KMS-11 (cell line): ENCODE data around the gene MMAA.
"Not testable (repeated sequence)": the region's sequence is repeated elsewhere in the genome, so short reads cannot be mapped to it uniquely, and the experiment has no call there.

Experiments
- H2AFZ ChIP-seq: fragments of 200-600 bp; sonication (generic); 2 replicates; pipeline ENCODE4 v1.6.1; 2016; ENCODE audit warnings: antibody characterized with exemption, mixed run types, low read depth
- H3K27ac ChIP-seq: fragments of 200-600 bp; sonication (generic); 2 replicates; pipeline ENCODE4 v1.6.1; 2016; ENCODE audit warnings: mild to moderate bottlenecking, mixed run types
- H3K27me3 ChIP-seq: fragments of 200-600 bp; sonication (generic); 2 replicates; pipeline ENCODE4 v1.6.1; 2017; ENCODE audit warnings: mild to moderate bottlenecking, low read depth, mixed run types, moderate library complexity; ENCODE audit not compliant: insufficient read depth
- H3K36me3 ChIP-seq: fragments of 200-600 bp; sonication (generic); 2 replicates; pipeline ENCODE4 v1.6.1; 2017; ENCODE audit warnings: mild to moderate bottlenecking, mixed run types; ENCODE audit not compliant: insufficient read depth
- H3K4me1 ChIP-seq: fragments of 200-600 bp; sonication (generic); 2 replicates; pipeline ENCODE4 v1.6.1; 2016; ENCODE audit warnings: mild to moderate bottlenecking, low read depth, mixed run types; ENCODE audit not compliant: poor library complexity, severe bottlenecking
- H3K4me2 ChIP-seq: fragments of 200-600 bp; sonication (generic); 2 replicates; pipeline ENCODE4 v1.7.0; 2016; ENCODE audit warnings: mild to moderate bottlenecking, mixed run types
- H3K4me3 ChIP-seq: fragments of 200-600 bp; sonication (generic); IDR thresholded peaks from 2 replicates; pipeline ENCODE4 v1.6.1; 2017; ENCODE audit warnings: low read depth, low read length, mixed read lengths; ENCODE audit not compliant: insufficient read depth
- H3K79me2 ChIP-seq: fragments of 200-600 bp; sonication (generic); 2 replicates; pipeline ENCODE4 v1.6.1; 2016; ENCODE audit warnings: low read depth, mixed run types; ENCODE audit not compliant: insufficient read depth
- H3K9ac ChIP-seq: fragments of 200-600 bp; sonication (generic); 2 replicates; pipeline ENCODE4 v1.6.1; 2016; ENCODE audit warnings: mild to moderate bottlenecking, mixed run types
- H4K20me1 ChIP-seq: fragments of 200-600 bp; sonication (generic); 2 replicates; pipeline ENCODE4 v1.6.1; 2016; ENCODE audit warnings: mild to moderate bottlenecking, mixed run types; ENCODE audit not compliant: insufficient read depth
- CTCF ChIP-seq: fragments of 200-600 bp; sonication (generic); conservative IDR thresholded peaks from 2 replicates; pipeline ENCODE4 v1.6.1; 2017; ENCODE audit warnings: low read depth, mild to moderate bottlenecking, antibody characterized with exemption, low read length, moderate library complexity, mixed read lengths

MMAA gene

GRCh38 chr4:145618932-145619638 is at the start of gene MMAA:
Gene MMAA (plus strand): TSS chr4:145619385. CDS start chr4:145639140, 19,755 bp downstream.
- peak within 1 kb of the TSS; percentile 97 for H3K9ac ChIP-seq
- peak within 1 kb of the TSS; percentile 74 for H2AFZ ChIP-seq
- H3K36me3 ChIP-seq, result no peaks in the 10 kb centered on the region
- peaks cover 27% of the 10 kb centered on the region for H3K4me1 ChIP-seq
- peak within 1 kb of the TSS; percentile 95 for H3K27ac ChIP-seq
- no peaks in the 10 kb centered on the region for H4K20me1 ChIP-seq
- H3K79me2 ChIP-seq, result peaks cover 18% of the 10 kb centered on the region
- TF ChIP-seq CTCF, result peak; percentile 89
- peak within 1 kb of the TSS; percentile 74 for H3K4me3 ChIP-seq
- H3K4me2 ChIP-seq, result peak within 1 kb of the TSS; percentile 76
- no peaks in the 10 kb centered on the region for H3K27me3 ChIP-seq

- H3K27ac ChIP-seq, H3K4me1 ChIP-seq, H2AFZ ChIP-seq, H3K79me2 ChIP-seq, H3K4me2 ChIP-seq, H4K20me1 ChIP-seq, H3K36me3 ChIP-seq, H3K27me3 ChIP-seq, H3K9ac ChIP-seq, H3K4me3 ChIP-seq: not testable (repeated sequence)
Observed at GRCh38 chr4:145574546-145574945, 44.6 kb upstream of the MMAA start.

GRCh38 chr4:145580906-145581305 is 38.3 kb upstream of the MMAA start:
- Histone ChIP-seq H2AFZ (no peak overlapping the region), H3K4me2 (no peak overlapping the region)
- TF ChIP-seq CTCF, result no peak

GRCh38 chr4:145583191-145584055 is 35.8 kb upstream of the MMAA start:
- no peak overlapping the region for H3K27ac ChIP-seq
- no peaks in the 10 kb centered on the region for H3K27me3 ChIP-seq
- no peak overlapping the region for H3K4me3 ChIP-seq
- no peaks in the 10 kb centered on the region for H3K36me3 ChIP-seq
- no peak overlapping the region for H2AFZ ChIP-seq
- H3K79me2 ChIP-seq, result no peaks in the 10 kb centered on the region
- no peaks in the 10 kb centered on the region for H4K20me1 ChIP-seq
- no peaks in the 10 kb centered on the region for H3K4me1 ChIP-seq
- TF ChIP-seq CTCF, result no peak
- H3K4me2 ChIP-seq, result no peak overlapping the region
- H3K9ac ChIP-seq, result no peak overlapping the region

More at GRCh38 chr4:145580906-145581305, 38.3 kb upstream of the MMAA start:
- Histone ChIP-seq H3K4me1 (no peaks in the 10 kb centered on the region), H3K36me3 (no peaks in the 10 kb centered on the region), H3K79me2 (no peaks in the 10 kb centered on the region), H3K27ac (no peak overlapping the region), H3K4me3 (no peak overlapping the region), H4K20me1 (no peaks in the 10 kb centered on the region), H3K27me3 (no peaks in the 10 kb centered on the region), H3K9ac (no peak overlapping the region)
